GM12891 (cell line): Measurements from ENCODE around the gene TMPRSS13.

ENCODE experiments used
- DNase-seq: peaks from one replicate; pipeline ENCODE4 v3.0.0; 2011; ENCODE audit warnings: low spot score; ENCODE audit not compliant: insufficient read length
- FAIRE-seq: peaks from 2 replicates; lab custom pipeline; 2011; peaks lifted over from hg19 to GRCh38; lab: Jason Lieb, UNC
- PAX5 ChIP-seq: IDR thresholded peaks from 2 replicates; pipeline ENCODE4 v1.6.1; 2011; ENCODE audit warnings: low read length, moderate library complexity, mild to moderate bottlenecking; ENCODE audit not compliant: insufficient read depth, severe bottlenecking
- POLR2A ChIP-seq: IDR thresholded peaks from 2 replicates; pipeline ENCODE4 v1.6.1; 2011; ENCODE audit warnings: low read depth, low read length, control low read depth
- POLR2AphosphoS5 ChIP-seq: IDR thresholded peaks from 2 replicates; pipeline ENCODE4 v1.6.1; 2011; ENCODE audit warnings: low read depth, low read length, control low read depth
- POU2F2 ChIP-seq: IDR thresholded peaks from 2 replicates; pipeline ENCODE4 v1.6.1; 2011; ENCODE audit warnings: low read depth, mild to moderate bottlenecking, control low read depth, low read length, moderate library complexity
- SPI1 ChIP-seq: IDR thresholded peaks from 2 replicates; pipeline ENCODE4 v1.6.1; 2011; ENCODE audit warnings: low read depth, low read length, control low read depth
- TAF1 ChIP-seq: IDR thresholded peaks from 2 replicates; pipeline ENCODE4 v1.6.1; 2011; ENCODE audit warnings: low read depth, low read length, control low read depth

The TMPRSS13 gene

DNA sequence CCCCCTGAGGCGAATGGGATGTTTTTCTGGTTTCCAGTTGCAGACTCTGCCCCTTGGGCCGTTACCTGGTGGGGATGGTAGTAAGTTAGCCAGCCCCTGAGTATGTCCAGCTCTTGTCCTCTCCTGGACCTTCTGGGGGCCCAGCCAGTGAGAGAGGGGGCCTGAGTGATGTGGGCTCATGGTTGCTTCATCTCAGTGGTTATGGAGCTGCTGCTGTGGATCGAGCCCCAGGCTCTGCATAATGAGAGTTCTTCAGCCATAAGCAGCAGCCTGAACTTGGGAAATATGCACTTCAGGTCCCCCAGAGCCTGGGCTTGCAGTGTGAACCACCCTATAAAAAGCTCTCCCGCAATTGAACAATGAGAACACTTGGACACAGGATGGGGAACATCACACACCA is 5.9 kb downstream of the TMPRSS13 start:
- no peak for FAIRE-seq
- DNase-seq, result no peak
- TF ChIP-seq POU2F2 (no peak), SPI1 (no peak), POLR2AphosphoS5 (no peak), TAF1 (no peak), POLR2A (no peak), PAX5 (no peak)

DNA sequence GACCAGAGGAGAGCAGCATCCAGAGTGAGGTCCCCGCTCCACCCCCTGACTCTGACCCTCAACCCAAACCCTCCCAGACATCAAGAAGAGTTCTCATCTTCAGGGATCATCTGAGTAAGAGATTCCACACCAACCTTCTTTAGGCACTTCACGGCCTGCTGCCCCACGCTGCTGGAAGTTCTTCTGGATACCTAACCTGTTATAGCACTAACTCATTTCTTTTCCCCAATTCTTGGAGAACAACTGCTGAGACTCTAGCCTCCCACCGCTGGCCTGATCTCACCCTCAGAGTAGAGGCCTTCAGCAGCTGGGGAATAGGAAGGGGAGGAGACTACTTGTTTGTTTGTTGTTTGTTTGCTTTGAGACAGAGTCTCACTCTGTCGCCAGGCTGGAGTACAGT is 7.3 kb downstream of the TMPRSS13 start:
- FAIRE-seq, result no peak
- TF ChIP-seq SPI1, result no peak
- no peak for TF ChIP-seq PAX5
- no peak for TF ChIP-seq POLR2A
- no peak for TF ChIP-seq POLR2AphosphoS5
- TF ChIP-seq TAF1, result no peak
- no peak for TF ChIP-seq POU2F2
- DNase-seq, result no peak

DNA sequence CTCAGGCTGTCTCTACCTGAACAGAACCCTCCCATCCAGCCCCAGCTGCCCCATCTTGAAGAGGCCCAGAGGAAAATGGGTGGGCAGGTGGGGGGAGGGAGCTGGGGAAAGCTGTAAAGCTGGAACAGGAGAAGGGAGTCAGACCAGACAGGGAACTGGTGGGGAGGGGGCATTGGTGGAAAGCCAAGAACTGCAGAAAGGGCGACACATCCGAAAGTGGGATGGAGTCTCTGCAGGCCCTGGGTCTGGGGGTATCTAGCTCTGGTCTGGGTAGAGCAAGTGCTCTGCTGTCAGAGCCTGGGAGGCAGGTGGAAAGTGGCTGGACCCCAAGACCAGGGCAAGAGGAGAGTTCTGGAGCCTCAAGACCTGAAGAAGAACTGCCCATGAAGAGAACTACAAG is 7.7 kb downstream of the TMPRSS13 start:
- FAIRE-seq (no peak), DNase-seq (no peak)

DNA sequence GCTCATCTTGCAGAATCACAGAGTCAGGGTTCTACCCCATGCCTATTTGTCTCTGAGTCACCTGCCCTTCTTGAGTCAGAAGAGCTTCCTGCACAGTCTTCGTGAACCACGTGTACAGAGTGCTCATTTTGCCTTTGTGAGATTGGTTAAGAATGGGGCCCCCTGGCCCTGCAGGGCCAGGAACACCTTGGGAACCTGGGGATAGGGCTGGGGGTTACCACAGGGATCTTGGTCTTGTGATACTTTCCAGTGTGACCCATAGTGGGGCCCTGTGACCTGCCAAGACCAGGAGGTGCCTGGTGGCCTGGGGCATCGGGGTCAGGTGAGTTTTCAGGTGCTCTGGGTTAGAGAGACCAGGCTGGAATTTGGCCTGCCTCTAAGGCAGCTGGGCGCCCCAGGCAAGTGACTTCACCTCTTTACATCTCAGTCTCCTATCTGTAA is 9.4 kb downstream of the TMPRSS13 start:
- TF ChIP-seq PAX5 (no peak), POU2F2 (no peak)
- FAIRE-seq, result no peak
- no peak for DNase-seq

More for the DNA sequence above, 7.7 kb downstream of the TMPRSS13 start:
- TF ChIP-seq POLR2A, result no peak
- no peak for TF ChIP-seq POLR2AphosphoS5
- no peak for TF ChIP-seq SPI1
- no peak for TF ChIP-seq POU2F2
- TF ChIP-seq TAF1, result no peak
- TF ChIP-seq PAX5, result no peak

DNA sequence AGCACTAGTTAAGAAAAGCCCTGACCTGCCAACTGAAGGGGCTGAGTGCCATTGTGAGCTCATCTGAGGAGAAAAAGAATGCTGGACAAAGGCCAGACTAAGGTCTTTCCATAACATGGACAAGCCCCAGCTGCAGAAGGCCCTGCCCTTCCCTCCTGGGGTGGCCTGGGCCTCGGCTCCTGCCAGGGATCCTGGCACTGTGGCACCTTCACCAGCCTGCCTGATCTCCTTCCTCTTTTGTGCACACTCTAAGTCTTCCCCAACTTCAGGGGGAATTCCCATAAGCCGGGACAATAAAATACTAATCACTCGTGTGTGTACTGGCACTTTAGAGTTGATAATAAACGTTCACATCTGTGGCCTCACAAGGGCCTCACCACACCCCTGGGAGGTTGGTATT is 9.9 kb downstream of the TMPRSS13 start:
- no peak for TF ChIP-seq SPI1
- DNase-seq, result no peak
- peak; percentile 33 for FAIRE-seq

DNA sequence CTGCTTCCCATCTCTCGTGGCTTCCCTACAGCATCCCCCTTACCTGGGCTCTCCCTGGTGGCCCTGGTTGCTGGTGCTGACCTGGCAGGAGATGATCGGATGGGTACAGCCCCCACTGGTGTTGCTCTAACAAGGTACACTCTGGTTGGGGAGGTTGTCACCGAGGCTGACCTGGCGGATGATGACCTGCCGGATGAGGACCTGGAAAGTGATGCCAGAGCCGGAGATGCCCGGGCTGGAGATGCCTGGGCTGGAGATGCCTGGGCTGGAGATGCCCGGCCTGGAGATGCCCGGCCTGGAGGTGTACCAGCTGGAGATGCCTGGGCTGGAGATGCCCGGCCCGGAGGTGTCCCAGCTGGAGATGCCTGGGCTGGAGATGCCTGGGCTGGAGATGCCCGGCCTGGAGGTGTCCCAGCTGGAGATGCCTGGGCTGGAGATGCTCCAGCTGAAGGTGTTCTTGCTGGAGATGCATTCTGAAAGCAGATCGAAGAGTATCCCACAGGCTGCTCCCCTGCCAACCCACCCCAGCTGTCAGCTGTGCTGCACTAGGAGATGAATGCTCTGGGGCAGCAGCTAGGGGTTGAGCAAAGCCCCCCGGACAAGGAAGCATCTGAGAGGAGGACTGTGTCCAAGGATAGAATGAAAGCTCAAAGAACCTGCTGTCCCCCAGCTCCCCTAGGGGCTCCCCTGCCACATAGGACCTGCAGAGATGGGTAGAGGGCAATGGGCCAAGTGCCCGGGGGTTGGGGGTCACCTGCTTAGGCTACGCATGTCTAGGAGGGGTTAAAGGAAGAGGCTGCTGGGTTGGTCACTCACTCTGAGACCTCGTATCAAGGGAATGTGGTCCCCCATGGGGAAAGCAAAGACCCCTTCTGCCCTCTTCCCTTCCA is 10.6 kb downstream of the TMPRSS13 start:
- TF ChIP-seq POU2F2 (no peak), POLR2A (no peak), POLR2AphosphoS5 (no peak), PAX5 (no peak), TAF1 (no peak), SPI1 (no peak)
- DNase-seq (no peak), FAIRE-seq (no peak)

DNA sequence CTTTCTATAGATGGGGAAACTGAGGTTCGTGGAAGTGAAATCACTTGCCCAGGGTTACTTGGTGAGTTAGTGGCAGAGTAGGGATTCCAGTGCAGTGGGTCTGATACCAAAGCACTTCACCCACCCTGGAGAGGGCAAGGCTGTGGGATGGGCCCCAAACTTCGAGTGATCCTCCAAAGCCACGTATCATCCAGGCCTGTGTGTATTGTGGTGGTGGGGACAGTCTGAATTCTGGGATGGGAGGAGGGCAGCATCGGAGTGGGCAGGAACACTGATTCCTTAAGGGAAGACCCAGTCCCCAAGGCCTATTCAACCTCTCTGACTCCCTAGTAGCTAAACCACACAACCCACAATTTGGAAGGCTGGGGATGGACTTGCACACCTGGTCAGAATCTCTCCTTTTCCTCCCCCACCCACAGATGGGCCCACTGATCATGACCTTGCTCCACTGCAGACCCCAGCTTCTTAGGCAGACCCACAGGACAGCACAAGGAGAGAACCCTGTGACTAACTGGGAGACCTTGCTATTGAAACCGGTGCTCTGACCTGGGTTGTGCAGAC is 11.5 kb downstream of the TMPRSS13 start:
- TF ChIP-seq SPI1 (no peak), PAX5 (no peak), POLR2A (no peak), POU2F2 (no peak), TAF1 (no peak), POLR2AphosphoS5 (no peak)
- FAIRE-seq (no peak), DNase-seq (no peak)

DNA sequence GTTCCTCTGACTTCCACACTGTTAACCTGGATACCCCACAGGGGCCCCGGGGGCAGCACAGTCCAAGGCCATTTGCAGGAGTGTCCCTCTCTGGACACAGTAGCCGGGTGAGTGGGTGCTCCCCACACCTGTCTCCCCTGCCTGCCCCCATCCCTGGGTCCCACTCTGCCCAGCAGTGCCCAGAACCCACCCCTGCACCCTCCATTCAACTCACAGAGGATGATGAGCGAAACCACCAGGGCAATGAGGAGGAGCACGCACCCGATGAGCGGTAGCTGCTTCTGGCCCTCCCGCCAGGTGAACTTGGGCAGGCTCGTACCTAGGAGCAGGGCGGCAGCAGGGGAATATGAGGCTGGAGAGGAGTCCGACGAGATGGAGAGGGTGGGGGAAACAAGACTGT is 12.2 kb downstream of the TMPRSS13 start:
- DNase-seq (no peak), FAIRE-seq (no peak)
- no peak for TF ChIP-seq TAF1
- no peak for TF ChIP-seq POU2F2

DNA sequence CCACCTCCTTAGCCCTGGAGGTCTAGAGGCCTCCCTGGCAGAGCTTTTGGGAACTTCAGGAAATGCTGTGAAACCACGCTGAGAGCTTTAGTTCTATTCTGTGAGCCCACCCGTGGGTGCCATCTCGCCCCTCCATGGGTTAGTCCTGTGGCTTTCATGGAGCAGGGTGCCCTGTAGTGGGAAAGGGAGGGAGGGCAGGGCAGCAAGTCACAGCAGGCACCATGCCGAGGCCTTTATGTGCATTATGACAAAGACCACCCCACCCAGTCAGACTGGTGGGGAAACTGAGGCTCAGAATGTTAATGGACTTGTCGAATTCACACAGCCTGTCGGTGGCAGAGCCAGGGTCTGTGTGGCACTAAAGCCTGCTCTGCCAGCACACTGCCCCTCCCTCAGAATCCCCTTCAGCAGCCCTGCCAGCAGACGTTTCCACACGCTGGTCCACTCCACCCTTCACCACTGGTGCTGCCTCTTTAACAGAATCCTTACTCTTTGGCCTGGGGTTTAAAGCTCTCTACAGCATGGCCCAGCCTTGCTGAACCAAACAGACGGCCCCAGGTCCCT is 13.4 kb downstream of the TMPRSS13 start:
- TF ChIP-seq POLR2A, result no peak
- TF ChIP-seq SPI1, result no peak
- no peak for TF ChIP-seq PAX5
- TF ChIP-seq TAF1, result no peak
- no peak for TF ChIP-seq POLR2AphosphoS5
- no peak for TF ChIP-seq POU2F2
- DNase-seq, result no peak
- FAIRE-seq, result no peak

DNA sequence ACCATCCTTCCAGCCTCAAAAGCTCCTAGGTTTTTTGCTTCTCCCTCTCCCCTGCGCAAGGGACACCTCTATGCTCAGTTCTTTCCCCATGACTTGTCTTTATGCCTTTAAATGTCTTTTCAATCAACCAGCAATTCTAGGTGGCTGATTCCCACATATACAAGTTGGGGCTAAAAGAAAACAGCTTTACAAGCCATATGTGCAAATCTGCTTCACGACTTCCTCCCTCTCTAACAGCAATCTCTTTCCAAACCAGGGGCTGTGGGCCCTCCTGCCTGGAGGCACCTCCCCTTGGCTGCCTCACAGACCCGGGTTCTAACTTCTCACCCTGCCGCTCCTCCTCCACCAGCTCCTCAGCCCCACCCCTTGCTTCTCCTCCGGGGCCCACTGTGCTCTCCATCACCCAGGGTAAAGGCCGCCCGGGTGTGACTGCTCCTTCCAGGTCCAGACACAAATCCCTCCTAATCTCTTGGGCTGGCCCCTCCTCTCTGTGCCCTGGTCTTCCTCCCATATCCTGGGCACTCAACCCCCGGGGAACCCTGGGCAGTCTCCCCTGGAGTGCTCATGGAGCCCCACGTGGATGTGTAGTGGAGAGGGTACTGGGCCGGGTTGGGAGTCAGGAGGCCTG is 14.1 kb downstream of the TMPRSS13 start:
- TF ChIP-seq TAF1, result no peak
- no peak for TF ChIP-seq SPI1
- TF ChIP-seq PAX5, result no peak
- TF ChIP-seq POU2F2, result no peak
- TF ChIP-seq POLR2AphosphoS5, result no peak
- TF ChIP-seq POLR2A, result no peak
- DNase-seq, result no peak
- FAIRE-seq, result no peak
